T-helper 1 cell treated with Interleukin-12 subunit alpha and Interleukin-12 subunit beta and Interleukin-4 antibody, amounts not matched to agents 30 ng/mL and 1 ng/mL, for 36 hours (primary cell): ENCODE data around the gene RABL2B. TPM values are rescaled to one million over a fixed set of nuclear protein-coding genes. Genes with fewer than 3 reads are reported as not detected.

ENCODE experiments used
- intact Hi-C: fragments of 100-400 bp; cut with micrococcal nuclease; formaldehyde crosslinking; loops from one replicate; pipeline ENCODE4 v1.15.1; 2024
- total RNA-seq: library from RNA; stranded (reverse); gene quantifications from 2 replicates; pipeline ENCODE4 v1.2.3, GENCODE V29; 2022

RABL2B gene
- total RNA-seq, 1 donor from 2014 or later, result 43.7 TPM

DNA sequence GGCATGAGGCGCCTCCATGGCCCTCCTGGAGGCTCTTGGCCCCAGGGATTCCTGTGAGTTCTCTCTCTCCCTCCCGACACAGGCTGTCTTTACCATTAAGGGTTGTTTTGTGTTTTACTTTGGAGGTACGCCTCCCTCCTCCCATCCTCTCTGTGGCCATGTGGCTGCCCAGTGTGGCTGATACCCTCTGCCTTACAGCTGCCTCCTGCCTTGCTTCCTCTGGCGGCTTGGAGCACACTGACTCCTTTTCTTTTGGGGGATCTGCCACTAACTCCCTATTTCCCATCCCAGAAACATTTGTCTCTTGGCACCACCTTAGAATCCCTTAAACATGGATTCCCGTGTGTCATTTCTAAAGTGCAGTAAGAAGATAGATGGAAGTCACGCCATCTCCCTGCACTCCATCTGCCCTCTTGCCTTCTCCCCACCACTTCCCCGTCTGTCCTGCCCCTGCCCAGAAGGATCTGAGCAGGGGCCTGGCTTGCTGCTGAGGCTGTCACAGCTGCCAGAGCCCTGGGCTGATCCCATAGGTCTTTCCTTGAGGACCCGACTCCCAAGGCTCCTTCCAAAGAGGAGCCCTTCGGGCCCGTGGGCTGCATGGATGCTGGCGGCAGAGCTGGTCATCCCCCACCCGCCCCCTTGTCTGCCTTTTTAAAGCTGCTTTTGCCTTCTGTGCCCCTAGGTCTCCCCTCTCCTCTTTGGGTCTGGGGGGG lies 60.6 kb downstream of the RABL2B start:
- intact Hi-C loops, result no loop called here

DNA sequence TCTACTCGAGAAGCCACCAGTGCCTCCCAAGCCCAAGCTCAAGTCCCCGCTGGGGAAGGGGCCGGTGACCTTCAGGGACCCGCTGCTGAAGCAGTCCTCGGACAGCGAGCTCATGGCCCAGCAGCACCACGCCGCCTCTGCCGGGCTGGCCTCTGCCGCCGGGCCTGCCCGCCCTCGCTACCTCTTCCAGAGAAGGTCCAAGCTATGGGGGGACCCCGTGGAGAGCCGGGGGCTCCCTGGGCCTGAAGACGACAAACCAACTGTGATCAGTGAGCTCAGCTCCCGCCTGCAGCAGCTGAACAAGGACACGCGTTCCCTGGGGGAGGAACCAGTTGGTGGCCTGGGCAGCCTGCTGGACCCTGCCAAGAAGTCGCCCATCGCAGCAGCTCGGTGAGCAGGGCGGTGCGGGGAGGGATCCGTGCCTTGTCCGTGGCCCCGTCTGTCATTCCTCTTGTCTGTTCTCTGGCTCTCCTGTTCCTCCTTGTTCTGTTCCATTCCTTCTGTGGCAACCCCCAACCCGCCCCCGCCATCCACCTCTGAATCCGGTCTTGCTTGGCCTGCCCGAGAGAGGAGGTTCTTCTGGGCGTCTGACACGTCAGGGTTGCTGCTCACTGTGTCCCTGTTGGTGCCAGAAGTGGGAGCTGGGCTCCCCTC lies 61.3 kb downstream of the RABL2B start:
- intact Hi-C loops, result no loop called here

DNA sequence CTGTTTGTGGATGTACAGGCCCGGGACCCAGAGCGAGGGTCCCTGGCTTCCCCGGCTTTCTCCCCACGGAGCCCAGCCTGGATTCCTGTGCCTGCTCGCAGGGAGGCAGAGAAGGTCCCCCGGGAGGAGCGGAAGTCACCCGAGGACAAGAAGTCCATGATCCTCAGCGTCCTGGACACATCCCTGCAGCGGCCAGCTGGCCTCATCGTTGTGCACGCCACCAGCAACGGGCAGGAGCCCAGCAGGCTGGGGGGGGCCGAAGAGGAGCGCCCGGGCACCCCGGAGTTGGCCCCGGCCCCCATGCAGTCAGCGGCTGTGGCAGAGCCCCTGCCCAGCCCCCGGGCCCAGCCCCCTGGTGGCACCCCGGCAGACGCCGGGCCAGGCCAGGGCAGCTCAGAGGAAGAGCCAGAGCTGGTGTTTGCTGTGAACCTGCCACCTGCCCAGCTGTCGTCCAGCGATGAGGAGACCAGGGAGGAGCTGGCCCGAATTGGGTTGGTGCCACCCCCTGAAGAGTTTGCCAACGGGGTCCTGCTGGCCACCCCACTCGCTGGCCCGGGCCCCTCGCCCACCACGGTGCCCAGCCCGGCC lies 62.1 kb downstream of the RABL2B start:
- intact Hi-C loops, result no loop called here

DNA sequence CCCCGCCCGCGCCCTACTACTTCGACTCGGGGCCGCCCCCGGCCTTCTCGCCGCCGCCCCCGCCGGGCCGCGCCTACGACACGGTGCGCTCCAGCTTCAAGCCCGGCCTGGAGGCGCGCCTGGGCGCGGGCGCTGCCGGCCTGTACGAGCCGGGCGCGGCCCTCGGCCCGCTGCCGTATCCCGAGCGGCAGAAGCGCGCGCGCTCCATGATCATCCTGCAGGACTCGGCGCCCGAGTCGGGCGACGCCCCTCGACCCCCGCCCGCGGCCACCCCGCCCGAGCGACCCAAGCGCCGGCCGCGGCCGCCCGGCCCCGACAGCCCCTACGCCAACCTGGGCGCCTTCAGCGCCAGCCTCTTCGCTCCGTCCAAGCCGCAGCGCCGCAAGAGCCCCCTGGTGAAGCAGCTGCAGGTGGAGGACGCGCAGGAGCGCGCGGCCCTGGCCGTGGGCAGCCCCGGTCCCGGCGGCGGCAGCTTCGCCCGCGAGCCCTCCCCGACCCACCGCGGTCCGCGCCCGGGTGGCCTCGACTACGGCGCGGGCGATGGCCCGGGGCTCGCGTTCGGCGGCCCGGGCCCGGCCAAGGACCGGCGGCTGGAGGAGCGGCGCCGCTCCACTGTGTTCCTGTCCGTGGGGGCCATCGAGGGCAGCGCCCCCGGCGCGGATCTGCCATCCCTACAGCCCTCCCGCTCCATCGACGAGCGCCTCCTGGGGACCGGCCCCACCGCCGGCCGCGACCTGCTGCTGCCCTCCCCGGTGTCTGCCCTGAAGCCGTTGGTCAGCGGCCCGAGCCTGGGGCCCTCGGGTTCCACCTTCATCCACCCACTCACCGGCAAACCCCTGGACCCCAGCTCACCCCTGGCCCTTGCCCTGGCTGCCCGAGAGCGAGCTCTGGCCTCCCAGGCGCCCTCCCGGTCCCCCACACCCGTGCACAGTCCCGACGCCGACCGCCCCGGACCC lies 62.9 kb downstream of the RABL2B start:
- intact Hi-C loops, result no loop called here

DNA sequence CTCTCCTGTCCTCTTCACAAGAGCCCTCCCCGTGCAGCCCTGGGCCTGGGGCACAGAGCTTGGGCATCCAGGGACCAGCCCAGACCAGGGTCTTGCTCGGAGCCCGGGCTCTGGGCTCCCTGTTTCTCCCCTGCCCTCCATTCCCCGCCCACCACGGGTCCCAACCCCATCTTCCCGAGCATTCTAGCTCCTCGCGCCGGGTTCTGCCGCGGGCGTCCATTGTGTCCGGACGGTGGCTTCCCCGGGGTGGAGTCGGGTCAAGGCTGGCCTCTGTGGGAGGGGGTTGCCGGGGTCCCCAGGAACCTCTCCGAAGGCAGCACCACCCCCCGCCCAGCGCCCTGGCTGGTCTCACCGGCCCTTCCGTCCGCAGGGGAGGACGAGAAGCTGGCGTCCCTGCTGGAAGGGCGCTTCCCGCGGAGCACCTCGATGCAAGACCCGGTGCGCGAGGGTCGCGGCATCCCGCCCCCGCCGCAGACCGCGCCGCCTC lies 63.6 kb downstream of the RABL2B start:
- intact Hi-C loops, result no loop called here

DNA sequence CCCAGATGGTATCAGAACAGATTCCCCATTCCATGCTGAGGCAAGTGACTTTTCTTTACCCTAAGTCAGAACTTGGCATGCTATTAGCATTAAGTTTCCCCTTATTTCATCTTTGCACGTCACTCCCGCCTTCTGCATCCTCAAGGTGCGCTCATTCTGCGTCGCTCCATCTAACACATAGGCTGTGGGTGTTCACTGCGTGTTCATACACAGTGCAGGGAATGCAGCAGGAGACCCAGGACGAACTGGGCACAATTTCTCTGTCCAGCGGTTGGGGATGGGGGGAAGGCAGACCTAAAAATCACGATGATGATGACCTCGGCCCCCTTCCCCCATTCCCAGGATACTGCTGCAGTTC lies 65.1 kb downstream of the RABL2B start:
- intact Hi-C loops, result no loop called here

DNA sequence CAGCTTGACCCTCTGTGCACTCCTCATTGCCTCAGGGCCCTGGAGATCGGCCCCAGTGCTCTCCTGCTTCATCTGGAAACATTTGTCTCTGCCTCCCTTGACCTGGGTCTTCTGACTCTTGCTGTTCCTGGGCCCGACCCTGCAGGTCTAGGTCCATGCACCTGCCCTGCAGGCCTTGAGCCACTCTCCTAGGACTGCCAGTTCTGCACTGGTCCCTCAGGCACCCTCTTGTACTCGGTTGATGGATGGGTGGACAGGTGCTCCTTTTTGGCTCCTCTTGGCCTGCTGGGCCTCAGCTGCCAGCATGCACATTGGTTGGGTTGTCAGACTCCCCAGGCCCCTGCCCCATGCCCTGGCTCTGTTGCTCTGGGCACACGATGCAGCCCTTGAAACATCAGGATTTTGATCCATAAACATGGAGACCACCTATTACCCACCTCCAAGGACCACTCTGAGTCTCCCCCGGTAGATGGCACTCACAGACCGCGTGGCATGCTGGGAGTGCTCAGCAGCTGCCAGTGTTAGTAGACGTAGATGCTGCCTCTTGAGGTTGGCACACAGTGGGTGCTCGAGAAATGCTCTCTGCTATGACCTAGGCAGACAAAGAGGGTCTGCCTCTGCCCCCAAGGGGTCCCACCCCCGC lies 65.6 kb downstream of the RABL2B start:
- intact Hi-C loops, result no loop called here

Other genes with a start within 250 kb of the RABL2B start
- 12.6 and 13.8 TPM in 2 replicates for gene KLHDC7B, start 237.7 kb downstream of the RABL2B start, total RNA-seq
- gene SYCE3, start 220.7 kb downstream of the RABL2B start, total RNA-seq, result not detected in 2 replicates
- gene CPT1B, start 205.2 kb downstream of the RABL2B start, total RNA-seq, result 104 and 114 TPM in 2 replicates
- 132 and 137 TPM in 2 replicates for gene CHKB, start 200.8 kb downstream of the RABL2B start, total RNA-seq
- gene MAPK8IP2, start 182.8 kb downstream of the RABL2B start, total RNA-seq, result 0.17 and 0.32 TPM in 2 replicates
- gene ARSA, start 155.5 kb downstream of the RABL2B start, total RNA-seq, result 60.6 and 67.0 TPM in 2 replicates
- gene SHANK3, start 110.8 kb downstream of the RABL2B start, total RNA-seq, result not detected in 2 replicates
- not detected in 2 replicates for gene ACR, start 45.4 kb downstream of the RABL2B start, total RNA-seq